Progenitor cell of endocrine pancreas (in vitro differentiated cells): ENCODE measurements around the gene CFAP410. TPM values are rescaled to one million over a fixed set of nuclear protein-coding genes. Genes with fewer than 3 reads are reported as not detected.

Experiments
- DNase-seq: peaks from one replicate; pipeline ENCODE4 v3.0.0; 2021; ENCODE audit warnings: low spot score; ENCODE audit not compliant: unreplicated experiment
- H3K27ac Mint-ChIP-seq: 2 replicates; pipeline ENCODE4 v1.8.0; 2021; ENCODE audit warnings: mild to moderate bottlenecking, moderate library complexity, mixed read lengths
- H3K27me3 Mint-ChIP-seq: 2 replicates; pipeline ENCODE4 v1.8.0; 2021; ENCODE audit warnings: mixed read lengths
- H3K36me3 Mint-ChIP-seq: 2 replicates; pipeline ENCODE4 v1.8.0; 2022; ENCODE audit warnings: mixed read lengths; ENCODE audit not compliant: insufficient read depth
- H3K4me1 Mint-ChIP-seq: 2 replicates; pipeline ENCODE4 v1.8.0; 2021; ENCODE audit warnings: low read depth, mixed read lengths
- H3K4me3 Mint-ChIP-seq: 2 replicates; pipeline ENCODE4 v1.8.0; 2021; ENCODE audit warnings: low read depth, mild to moderate bottlenecking, moderate library complexity, mixed read lengths
- H3K9me3 Mint-ChIP-seq: 2 replicates; pipeline ENCODE4 v1.8.0; 2021; ENCODE audit warnings: low read depth, mixed read lengths
- CTCF ChIP-seq: fragments of 200-600 bp; sonication (generic); IDR thresholded peaks from one replicate; pipeline ENCODE4 v1.5.0; 2021; ENCODE audit warnings: antibody characterized with exemption, mild to moderate bottlenecking; ENCODE audit not compliant: unreplicated experiment
- total RNA-seq: library from RNA; stranded (reverse); gene quantifications from 2 replicates; pipeline ENCODE4 v1.2.1, GENCODE V29; 2021

Gene CFAP410
- total RNA-seq, 1 donor from 2014 or later = 32.4 TPM

- Mint-ChIP-seq H3K27me3 (peaks cover 17% of the 10 kb centered on the region), H3K36me3 (no peaks in the 10 kb centered on the region), H3K27ac (no peak overlapping the region), H3K4me3 (no peak overlapping the region), H3K4me1 (peaks cover 12% of the 10 kb centered on the region), H3K9me3 (no peaks in the 10 kb centered on the region)
- TF ChIP-seq CTCF = no peak
- DNase-seq = no peak
Observed at GRCh38 chr21:44282370-44282769, 56.8 kb downstream of the CFAP410 start.

GRCh38 chr21:44281801-44282200 is 57.4 kb downstream of the CFAP410 start:
- Mint-ChIP-seq H3K27me3 (peaks cover 17% of the 10 kb centered on the region), H3K4me3 (no peak overlapping the region), H3K9me3 (no peaks in the 10 kb centered on the region), H3K36me3 (no peaks in the 10 kb centered on the region), H3K4me1 (peaks cover 12% of the 10 kb centered on the region), H3K27ac (no peak overlapping the region)
- no peak for TF ChIP-seq CTCF
- DNase-seq = no peak

- H3K4me3 Mint-ChIP-seq = no peak overlapping the region
- no peak overlapping the region for H3K27ac Mint-ChIP-seq
- peaks cover 12% of the 10 kb centered on the region for H3K4me1 Mint-ChIP-seq
- peaks cover 21% of the 10 kb centered on the region for H3K27me3 Mint-ChIP-seq
- no peak for TF ChIP-seq CTCF
- H3K9me3 Mint-ChIP-seq = peaks cover 4% of the 10 kb centered on the region
- H3K36me3 Mint-ChIP-seq = no peaks in the 10 kb centered on the region
- DNase-seq = no peak
Observed at GRCh38 chr21:44279354-44280260, 59.6 kb downstream of the CFAP410 start.

Other genes starting within 250 kb of the CFAP410 start
- gene PWP2, start 232.0 kb downstream of the CFAP410 start, total RNA-seq = 5.3 and 7.0 TPM in 2 replicates
- gene GATD3, start 205.7 kb downstream of the CFAP410 start, total RNA-seq = 16.7 and 20.6 TPM in 2 replicates
- gene ICOSLG, start 98.4 kb downstream of the CFAP410 start, total RNA-seq = 0.87 and 0.91 TPM in 2 replicates
- not detected in 2 replicates for gene DNMT3L, start 77.5 kb downstream of the CFAP410 start, total RNA-seq
- not detected in 2 replicates for gene AIRE, start 53.5 kb downstream of the CFAP410 start, total RNA-seq
- 120 and 132 TPM in 2 replicates for gene PFKL, start 39.3 kb downstream of the CFAP410 start, total RNA-seq
- gene TRPM2, start 14.2 kb upstream of the CFAP410 start, total RNA-seq = 0.16 and 0.17 TPM in 2 replicates
- 5.1 and 5.7 TPM in 2 replicates for gene LRRC3, start 116.1 kb upstream of the CFAP410 start, total RNA-seq
- not detected in 2 replicates for gene KRTAP10-1, start 200.8 kb upstream of the CFAP410 start, total RNA-seq
- not detected in 2 replicates for gene KRTAP10-2, start 212.1 kb upstream of the CFAP410 start, total RNA-seq
- gene KRTAP10-3, start 219.4 kb upstream of the CFAP410 start, total RNA-seq = not detected in 2 replicates
- not detected in 2 replicates for gene KRTAP10-4, start 234.3 kb upstream of the CFAP410 start, total RNA-seq
- gene KRTAP10-5, start 241.2 kb upstream of the CFAP410 start, total RNA-seq = not detected in 2 replicates